HEK293 (cell line): ENCODE results near the gene IGDCC3.

Experiments
- CTCF ChIA-PET: fragments of 350-600 bp; formaldehyde crosslinking; extraction: SDS; loops from one replicate; lab custom pipeline; 2021; ENCODE audit warnings: antibody characterized with exemption; lab: Yijun Ruan, JAX
- POLR2A ChIA-PET: fragments of 300-600 bp; formaldehyde crosslinking; extraction: SDS; loops from one replicate; lab custom pipeline; 2020; ENCODE audit warnings: antibody characterized with exemption, inconsistent platforms; lab: Yijun Ruan, JAX
- H3K27ac ChIP-seq: fragments of 200-500 bp; sonication (Bioruptor generic); 2 replicates; pipeline ENCODE4 v1.5.1; 2014; ENCODE audit warnings: low read depth, low read length, control low read depth, inconsistent platforms; ENCODE audit errors: extremely low read depth
- H3K36me3 ChIP-seq, 2 experiments: fragments of 200-500 bp in 1 of 2; sonication (Bioruptor generic) in 1 of 2; 1 replicate in 1 of 2; 2 replicates in 1 of 2; pipeline ENCODE4 v1.5.1; 2014 to 2017; ENCODE audit warnings: inconsistent platforms in 2 of 2, low read length in 2 of 2; ENCODE audit not compliant: control insufficient read depth in 2 of 2, insufficient read depth in 1 of 2
- H3K4me1 ChIP-seq: fragments of 200-500 bp; sonication (Bioruptor generic); 2 replicates; pipeline ENCODE4 v1.5.1; 2014; ENCODE audit warnings: mild to moderate bottlenecking, low read length, inconsistent platforms; ENCODE audit not compliant: control insufficient read depth, insufficient read depth
- H3K4me3 ChIP-seq: 2 replicates; pipeline ENCODE4 v1.5.1; 2011; ENCODE audit warnings: low read depth, mild to moderate bottlenecking, control low read depth, low read length, moderate library complexity
- H3K9me3 ChIP-seq: fragments of 200-500 bp; sonication (Bioruptor generic); 2 replicates; pipeline ENCODE4 v1.5.1; 2014; ENCODE audit warnings: low read depth, low read length, inconsistent platforms; ENCODE audit not compliant: control insufficient read depth, insufficient read depth
- BCL11B ChIP-seq: fragments of 450-650 bp; formaldehyde crosslinking; IDR thresholded peaks from 2 replicates; pipeline ENCODE4 v1.5.1; 2016; ENCODE audit warnings: low read depth, missing biosample characterization, missing genetic modification characterization
- ZBTB20 ChIP-seq: fragments of 450-650 bp; formaldehyde crosslinking; IDR thresholded peaks from 2 replicates; pipeline ENCODE4 v1.5.1; 2016; ENCODE audit warnings: missing biosample characterization, missing genetic modification characterization
- ZEB2 ChIP-seq: fragments of 450-650 bp; formaldehyde crosslinking; IDR thresholded peaks from 2 replicates; pipeline ENCODE4 v1.5.1; 2016; ENCODE audit warnings: missing biosample characterization, missing genetic modification characterization
- ZIC2 ChIP-seq: fragments of 450-650 bp; formaldehyde crosslinking; IDR thresholded peaks from 2 replicates; pipeline ENCODE4 v1.5.1; 2016; ENCODE audit warnings: missing biosample characterization, missing genetic modification characterization
- ZNF121 ChIP-seq: fragments of 450-650 bp; formaldehyde crosslinking; IDR thresholded peaks from 2 replicates; pipeline ENCODE4 v1.5.1; 2016; ENCODE audit warnings: missing biosample characterization, missing genetic modification characterization
- ZNF132 ChIP-seq: fragments of 450-650 bp; formaldehyde crosslinking; IDR thresholded peaks from 2 replicates; pipeline ENCODE4 v1.5.1; 2017; ENCODE audit warnings: missing biosample characterization, missing genetic modification characterization, borderline replicate concordance
- ZNF157 ChIP-seq: fragments of 450-650 bp; formaldehyde crosslinking; IDR thresholded peaks from 2 replicates; pipeline ENCODE4 v1.5.1; 2016; ENCODE audit warnings: missing biosample characterization, missing genetic modification characterization
- ZNF202 ChIP-seq: fragments of 450-650 bp; formaldehyde crosslinking; IDR thresholded peaks from 2 replicates; pipeline ENCODE4 v1.5.1; 2016; ENCODE audit warnings: missing biosample characterization, missing genetic modification characterization, borderline replicate concordance
- ZNF211 ChIP-seq: fragments of 450-650 bp; formaldehyde crosslinking; IDR thresholded peaks from 2 replicates; pipeline ENCODE4 v1.5.1; 2016; ENCODE audit warnings: low read depth, missing biosample characterization, missing genetic modification characterization
- ZNF24 ChIP-seq: fragments of 450-650 bp; formaldehyde crosslinking; IDR thresholded peaks from 2 replicates; pipeline ENCODE4 v1.5.1; 2016; ENCODE audit warnings: missing biosample characterization, missing genetic modification characterization
- ZNF391 ChIP-seq: fragments of 450-650 bp; formaldehyde crosslinking; IDR thresholded peaks from 2 replicates; pipeline ENCODE4 v1.5.1; 2016; ENCODE audit warnings: low read depth, missing biosample characterization, missing genetic modification characterization, borderline replicate concordance
- ZNF423 ChIP-seq: fragments of 450-650 bp; formaldehyde crosslinking; IDR thresholded peaks from 2 replicates; pipeline ENCODE4 v1.5.1; 2016; ENCODE audit warnings: missing biosample characterization, missing genetic modification characterization
- ZNF48 ChIP-seq: fragments of 450-650 bp; formaldehyde crosslinking; IDR thresholded peaks from 2 replicates; pipeline ENCODE4 v1.5.1; 2016; ENCODE audit warnings: missing biosample characterization, missing genetic modification characterization
- ZNF514 ChIP-seq: fragments of 450-650 bp; formaldehyde crosslinking; IDR thresholded peaks from 2 replicates; pipeline ENCODE4 v1.5.1; 2016; ENCODE audit warnings: missing biosample characterization, missing genetic modification characterization
- ZNF560 ChIP-seq: fragments of 450-650 bp; formaldehyde crosslinking; IDR thresholded peaks from 2 replicates; pipeline ENCODE4 v1.5.1; 2017; ENCODE audit warnings: missing biosample characterization, missing genetic modification characterization, borderline replicate concordance
- ZNF561 ChIP-seq: fragments of 450-650 bp; IDR thresholded peaks from 2 replicates; pipeline ENCODE4 v1.5.1; 2018; ENCODE audit warnings: missing biosample characterization, missing genetic modification characterization, borderline replicate concordance
- ZNF596 ChIP-seq: fragments of 450-650 bp; IDR thresholded peaks from 2 replicates; pipeline ENCODE4 v1.5.0; 2018; ENCODE audit warnings: missing biosample characterization, mild to moderate bottlenecking, missing genetic modification characterization, moderate library complexity
- ZNF629 ChIP-seq: fragments of 450-650 bp; formaldehyde crosslinking; IDR thresholded peaks from 2 replicates; pipeline ENCODE4 v1.5.1; 2017; ENCODE audit warnings: missing biosample characterization, missing genetic modification characterization
- ZNF654 ChIP-seq: fragments of 450-650 bp; formaldehyde crosslinking; IDR thresholded peaks from 2 replicates; pipeline ENCODE4 v1.5.1; 2016; ENCODE audit warnings: low read depth, missing biosample characterization, missing genetic modification characterization
- ZNF658 ChIP-seq: fragments of 450-650 bp; formaldehyde crosslinking; IDR thresholded peaks from 2 replicates; pipeline ENCODE4; 2016; ENCODE audit warnings: missing biosample characterization, missing genetic modification characterization
- ZNF677 ChIP-seq: fragments of 450-650 bp; IDR thresholded peaks from 2 replicates; pipeline ENCODE4 v1.5.0; 2018; ENCODE audit warnings: missing biosample characterization, mild to moderate bottlenecking, missing genetic modification characterization, moderate library complexity
- ZNF701 ChIP-seq: fragments of 450-650 bp; formaldehyde crosslinking; IDR thresholded peaks from 2 replicates; pipeline ENCODE4 v1.5.1; 2016; ENCODE audit warnings: missing biosample characterization, missing genetic modification characterization
- TF ChIP-seq, protein P1 (sequence below): fragments of 450-650 bp; formaldehyde crosslinking; IDR thresholded peaks from 2 replicates; pipeline ENCODE4 v1.5.1; 2016; ENCODE audit warnings: missing biosample characterization, missing genetic modification characterization, low read depth
- TF ChIP-seq, protein P2 (sequence below): fragments of 450-650 bp; formaldehyde crosslinking; IDR thresholded peaks from 2 replicates; pipeline ENCODE4 v1.5.1; 2017; ENCODE audit warnings: missing biosample characterization, missing genetic modification characterization
- TF ChIP-seq, protein P3 (sequence below): fragments of 450-650 bp; IDR thresholded peaks from 2 replicates; pipeline ENCODE4 v1.5.1; 2018; ENCODE audit warnings: missing biosample characterization, mild to moderate bottlenecking, missing genetic modification characterization
- TF ChIP-seq, protein P4 (sequence below): fragments of 450-650 bp; formaldehyde crosslinking; IDR thresholded peaks from 2 replicates; pipeline ENCODE4 v1.5.1; 2017; ENCODE audit warnings: missing biosample characterization, missing genetic modification characterization
- TF ChIP-seq, protein P5 (sequence below): fragments of 450-650 bp; formaldehyde crosslinking; conservative IDR thresholded peaks from 2 replicates; pipeline ENCODE4 v1.5.1; 2016; ENCODE audit warnings: low read depth, missing biosample characterization, missing genetic modification characterization

The IGDCC3 gene

DNA sequence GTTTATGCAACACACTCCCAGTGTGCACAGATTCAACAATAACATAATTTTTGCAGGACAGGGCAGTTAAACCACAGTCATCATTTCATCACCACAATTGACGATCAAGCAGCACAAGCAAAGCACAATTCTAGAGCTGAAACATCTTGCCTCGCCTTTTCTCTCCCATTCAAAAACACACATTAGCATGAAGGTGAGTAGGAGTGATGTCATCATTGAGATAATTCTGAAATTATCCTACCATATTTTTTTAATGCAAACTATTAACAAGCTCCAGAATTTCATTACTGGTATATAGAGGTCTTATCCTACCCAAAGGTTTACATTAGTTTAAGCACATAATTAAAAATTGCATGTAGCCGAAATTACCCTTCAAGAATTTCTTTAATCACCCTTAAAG lies 3.5 kb downstream of the IGDCC3 start:
- Histone ChIP-seq H3K36me3 (no peaks in the 10 kb centered on the region; a peak in 1 of 3 replicates), H3K4me1 (peaks cover 5% of the 10 kb centered on the region; the same call in 1 of the 2 replicates), H3K9me3 (no peaks in the 10 kb centered on the region), H3K4me3 (no peak overlapping the region), H3K27ac (no peak overlapping the region)
- ChIA-PET CTCF (interaction anchor here (0.5 to 3.7 kb wide), 6 partner anchors 9 to 143 kb away, joined by 3 to 26 read pairs (median 4); no protein-coding TSS in a partner anchor), POLR2A (no interaction called here)
- TF ChIP-seq, protein P1, sequence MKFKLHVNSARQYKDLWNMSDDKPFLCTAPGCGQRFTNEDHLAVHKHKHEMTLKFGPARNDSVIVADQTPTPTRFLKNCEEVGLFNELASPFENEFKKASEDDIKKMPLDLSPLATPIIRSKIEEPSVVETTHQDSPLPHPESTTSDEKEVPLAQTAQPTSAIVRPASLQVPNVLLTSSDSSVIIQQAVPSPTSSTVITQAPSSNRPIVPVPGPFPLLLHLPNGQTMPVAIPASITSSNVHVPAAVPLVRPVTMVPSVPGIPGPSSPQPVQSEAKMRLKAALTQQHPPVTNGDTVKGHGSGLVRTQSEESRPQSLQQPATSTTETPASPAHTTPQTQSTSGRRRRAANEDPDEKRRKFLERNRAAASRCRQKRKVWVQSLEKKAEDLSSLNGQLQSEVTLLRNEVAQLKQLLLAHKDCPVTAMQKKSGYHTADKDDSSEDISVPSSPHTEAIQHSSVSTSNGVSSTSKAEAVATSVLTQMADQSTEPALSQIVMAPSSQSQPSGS (tag by site-specific recombination) = peak; percentile 91
- TF ChIP-seq ZNF560 (tag by site-specific recombination) (no peak), ZNF121 (peak; percentile 57; the same call in 1 of the 2 replicates), ZNF629 (tag by site-specific recombination) (peak; percentile 52), ZNF48 (tag by site-specific recombination) (no peak), ZNF132 (tag by site-specific recombination) (no peak), ZNF24 (tag by site-specific recombination) (no peak), ZNF514 (no peak), ZEB2 (tag by site-specific recombination) (no peak), ZBTB20 (no peak)
- TF ChIP-seq, protein P2, sequence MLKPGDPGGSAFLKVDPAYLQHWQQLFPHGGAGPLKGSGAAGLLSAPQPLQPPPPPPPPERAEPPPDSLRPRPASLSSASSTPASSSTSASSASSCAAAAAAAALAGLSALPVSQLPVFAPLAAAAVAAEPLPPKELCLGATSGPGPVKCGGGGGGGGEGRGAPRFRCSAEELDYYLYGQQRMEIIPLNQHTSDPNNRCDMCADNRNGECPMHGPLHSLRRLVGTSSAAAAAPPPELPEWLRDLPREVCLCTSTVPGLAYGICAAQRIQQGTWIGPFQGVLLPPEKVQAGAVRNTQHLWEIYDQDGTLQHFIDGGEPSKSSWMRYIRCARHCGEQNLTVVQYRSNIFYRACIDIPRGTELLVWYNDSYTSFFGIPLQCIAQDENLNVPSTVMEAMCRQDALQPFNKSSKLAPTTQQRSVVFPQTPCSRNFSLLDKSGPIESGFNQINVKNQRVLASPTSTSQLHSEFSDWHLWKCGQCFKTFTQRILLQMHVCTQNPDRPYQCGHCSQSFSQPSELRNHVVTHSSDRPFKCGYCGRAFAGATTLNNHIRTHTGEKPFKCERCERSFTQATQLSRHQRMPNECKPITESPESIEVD = 0 out of 2 replicates have a peak, but pooled peaks have one; percentile 29
- TF ChIP-seq, protein P3, sequence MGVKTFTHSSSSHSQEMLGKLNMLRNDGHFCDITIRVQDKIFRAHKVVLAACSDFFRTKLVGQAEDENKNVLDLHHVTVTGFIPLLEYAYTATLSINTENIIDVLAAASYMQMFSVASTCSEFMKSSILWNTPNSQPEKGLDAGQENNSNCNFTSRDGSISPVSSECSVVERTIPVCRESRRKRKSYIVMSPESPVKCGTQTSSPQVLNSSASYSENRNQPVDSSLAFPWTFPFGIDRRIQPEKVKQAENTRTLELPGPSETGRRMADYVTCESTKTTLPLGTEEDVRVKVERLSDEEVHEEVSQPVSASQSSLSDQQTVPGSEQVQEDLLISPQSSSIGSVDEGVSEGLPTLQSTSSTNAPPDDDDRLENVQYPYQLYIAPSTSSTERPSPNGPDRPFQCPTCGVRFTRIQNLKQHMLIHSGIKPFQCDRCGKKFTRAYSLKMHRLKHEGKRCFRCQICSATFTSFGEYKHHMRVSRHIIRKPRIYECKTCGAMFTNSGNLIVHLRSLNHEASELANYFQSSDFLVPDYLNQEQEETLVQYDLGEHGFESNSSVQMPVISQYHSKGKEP (tag by site-specific recombination) = no peak
- TF ChIP-seq, protein P4, sequence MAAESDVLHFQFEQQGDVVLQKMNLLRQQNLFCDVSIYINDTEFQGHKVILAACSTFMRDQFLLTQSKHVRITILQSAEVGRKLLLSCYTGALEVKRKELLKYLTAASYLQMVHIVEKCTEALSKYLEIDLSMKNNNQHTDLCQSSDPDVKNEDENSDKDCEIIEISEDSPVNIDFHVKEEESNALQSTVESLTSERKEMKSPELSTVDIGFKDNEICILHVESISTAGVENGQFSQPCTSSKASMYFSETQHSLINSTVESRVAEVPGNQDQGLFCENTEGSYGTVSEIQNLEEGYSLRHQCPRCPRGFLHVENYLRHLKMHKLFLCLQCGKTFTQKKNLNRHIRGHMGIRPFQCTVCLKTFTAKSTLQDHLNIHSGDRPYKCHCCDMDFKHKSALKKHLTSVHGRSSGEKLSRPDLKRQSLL (tag by site-specific recombination) = 0 out of 2 replicates have a peak, but pooled peaks have one; percentile 10

DNA sequence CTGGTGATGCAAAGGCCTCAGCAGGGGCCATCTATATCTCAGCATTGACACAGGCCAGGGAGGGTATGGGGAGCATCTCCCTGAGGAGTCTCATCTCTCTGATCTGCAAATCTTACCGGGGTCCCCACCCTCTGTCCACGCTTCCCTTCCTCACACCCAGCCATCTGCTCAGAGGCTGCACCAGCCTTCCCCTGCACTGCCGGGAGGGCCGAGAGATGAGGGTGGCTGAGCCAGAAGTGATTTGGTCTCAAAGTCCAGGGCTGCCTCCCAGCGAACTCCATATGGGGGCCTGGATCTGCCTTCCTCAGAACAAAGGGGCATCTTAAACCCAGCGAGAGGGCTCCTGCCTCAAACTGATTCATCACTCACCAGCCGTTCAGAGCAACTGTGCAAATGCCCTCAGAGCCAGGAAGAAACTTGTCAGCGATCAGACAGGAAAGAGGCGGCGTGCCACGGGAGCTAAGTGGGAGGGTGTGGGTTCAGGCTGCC lies 4.6 kb downstream of the IGDCC3 start:
- ChIA-PET CTCF (interaction anchor here (2.1 kb wide), 1 partner anchor 12 kb away, joined by 10 read pairs; no protein-coding TSS in a partner anchor), POLR2A (interaction anchor here (1.1 kb wide), 2 partner anchors 52 to 69 kb away, joined by 3 to 4 read pairs; partner anchors contain the start of gene RNU5B-1)
- no peak for TF ChIP-seq ZNF157
- TF ChIP-seq ZNF596 (tag by site-specific recombination) = no peak
- TF ChIP-seq ZNF658 (tag by site-specific recombination) = no peak
- TF ChIP-seq ZNF391 (tag by site-specific recombination) = no peak
- TF ChIP-seq ZNF701 = no peak
- TF ChIP-seq ZNF561 (tag by site-specific recombination) = no peak
- no peak for TF ChIP-seq ZNF202 (tag by site-specific recombination)
- TF ChIP-seq ZNF654 (tag by site-specific recombination) = no peak
- TF ChIP-seq BCL11B (tag by site-specific recombination) = no peak
- TF ChIP-seq ZNF629 (tag by site-specific recombination) = no peak
- TF ChIP-seq ZNF211 (tag by site-specific recombination) = no peak
- no peak for TF ChIP-seq ZNF423 (tag by site-specific recombination)
- TF ChIP-seq ZIC2 (tag by site-specific recombination) = peak; percentile 58
- TF ChIP-seq, protein P5, sequence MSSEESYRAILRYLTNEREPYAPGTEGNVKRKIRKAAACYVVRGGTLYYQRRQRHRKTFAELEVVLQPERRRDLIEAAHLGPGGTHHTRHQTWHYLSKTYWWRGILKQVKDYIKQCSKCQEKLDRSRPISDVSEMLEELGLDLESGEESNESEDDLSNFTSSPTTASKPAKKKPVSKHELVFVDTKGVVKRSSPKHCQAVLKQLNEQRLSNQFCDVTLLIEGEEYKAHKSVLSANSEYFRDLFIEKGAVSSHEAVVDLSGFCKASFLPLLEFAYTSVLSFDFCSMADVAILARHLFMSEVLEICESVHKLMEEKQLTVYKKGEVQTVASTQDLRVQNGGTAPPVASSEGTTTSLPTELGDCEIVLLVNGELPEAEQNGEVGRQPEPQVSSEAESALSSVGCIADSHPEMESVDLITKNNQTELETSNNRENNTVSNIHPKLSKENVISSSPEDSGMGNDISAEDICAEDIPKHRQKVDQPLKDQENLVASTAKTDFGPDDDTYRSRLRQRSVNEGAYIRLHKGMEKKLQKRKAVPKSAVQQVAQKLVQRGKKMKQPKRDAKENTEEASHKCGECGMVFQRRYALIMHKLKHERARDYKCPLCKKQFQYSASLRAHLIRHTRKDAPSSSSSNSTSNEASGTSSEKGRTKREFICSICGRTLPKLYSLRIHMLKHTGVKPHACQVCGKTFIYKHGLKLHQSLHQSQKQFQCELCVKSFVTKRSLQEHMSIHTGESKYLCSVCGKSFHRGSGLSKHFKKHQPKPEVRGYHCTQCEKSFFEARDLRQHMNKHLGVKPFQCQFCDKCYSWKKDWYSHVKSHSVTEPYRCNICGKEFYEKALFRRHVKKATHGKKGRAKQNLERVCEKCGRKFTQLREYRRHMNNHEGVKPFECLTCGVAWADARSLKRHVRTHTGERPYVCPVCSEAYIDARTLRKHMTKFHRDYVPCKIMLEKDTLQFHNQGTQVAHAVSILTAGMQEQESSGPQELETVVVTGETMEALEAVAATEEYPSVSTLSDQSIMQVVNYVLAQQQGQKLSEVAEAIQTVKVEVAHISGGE = no peak
- TF ChIP-seq ZNF677 = peak; percentile 79

More for the DNA sequence above, 4.6 kb downstream of the IGDCC3 start:
- peaks cover under 1% of the 10 kb centered on the region; the same call in 1 of the 2 replicates for H3K4me1 ChIP-seq
- no peak overlapping the region for H3K27ac ChIP-seq
- no peaks in the 10 kb centered on the region; a peak in 1 of 3 replicates for H3K36me3 ChIP-seq
- no peak overlapping the region for H3K4me3 ChIP-seq
- no peaks in the 10 kb centered on the region for H3K9me3 ChIP-seq
